H54 (cell line): ENCODE measurements around the gene CCDC195.

ENCODE experiments used
- DNase-seq: peaks from one replicate; pipeline ENCODE4 v3.0.0; 2011; ENCODE audit warnings: low spot score, mixed read lengths; ENCODE audit not compliant: insufficient read length
- FAIRE-seq: peaks from 3 replicates; lab custom pipeline; 2011; peaks lifted over from hg19 to GRCh38; lab: Jason Lieb, UNC
- POLR2A ChIP-seq: IDR thresholded peaks from 2 replicates; pipeline ENCODE4 v1.6.1; 2011; ENCODE audit warnings: low read depth, mild to moderate bottlenecking, low read length

CCDC195 gene

DNA sequence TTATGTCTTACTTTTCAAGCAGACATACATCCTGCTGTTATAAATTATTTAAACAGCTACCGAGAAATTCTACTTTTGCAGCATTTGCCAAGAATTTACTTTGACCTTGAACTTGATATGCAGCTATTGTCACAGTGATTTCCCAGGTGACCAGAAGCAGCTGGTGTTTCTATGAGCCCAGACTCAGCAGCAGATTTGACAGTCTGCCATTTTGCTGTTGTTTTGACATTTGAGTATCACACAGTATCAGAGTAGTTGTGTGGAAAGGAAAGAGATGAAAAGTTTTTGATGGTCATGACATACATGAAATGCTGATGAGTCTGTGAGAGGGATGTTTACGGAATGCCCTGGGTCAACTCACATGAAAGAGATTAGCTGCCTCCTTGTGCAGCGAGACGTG lies 6.6 kb upstream of the CCDC195 start:
- no peak for TF ChIP-seq POLR2A
- FAIRE-seq (no peak), DNase-seq (no peak)

DNA sequence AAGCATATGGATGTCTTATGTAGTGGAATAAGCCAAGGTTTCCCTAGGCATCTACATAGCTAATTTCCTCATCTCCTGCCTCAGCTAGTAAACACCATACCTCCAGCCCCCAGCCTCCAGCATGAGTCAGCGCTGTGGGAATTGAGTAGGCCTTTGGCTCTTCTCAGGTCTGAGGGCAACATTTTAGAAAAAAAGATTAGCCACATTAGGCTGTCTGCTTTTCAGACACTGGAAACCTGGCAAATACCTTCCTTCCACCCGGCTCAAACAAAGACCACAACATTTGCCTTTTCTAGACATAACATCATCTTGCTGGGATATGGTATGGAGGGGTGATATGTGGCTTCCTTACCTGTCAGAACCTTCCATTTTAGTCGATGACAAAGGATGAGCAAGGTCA lies 6.1 kb upstream of the CCDC195 start:
- DNase-seq (no peak), FAIRE-seq (no peak)
- TF ChIP-seq POLR2A = no peak

DNA sequence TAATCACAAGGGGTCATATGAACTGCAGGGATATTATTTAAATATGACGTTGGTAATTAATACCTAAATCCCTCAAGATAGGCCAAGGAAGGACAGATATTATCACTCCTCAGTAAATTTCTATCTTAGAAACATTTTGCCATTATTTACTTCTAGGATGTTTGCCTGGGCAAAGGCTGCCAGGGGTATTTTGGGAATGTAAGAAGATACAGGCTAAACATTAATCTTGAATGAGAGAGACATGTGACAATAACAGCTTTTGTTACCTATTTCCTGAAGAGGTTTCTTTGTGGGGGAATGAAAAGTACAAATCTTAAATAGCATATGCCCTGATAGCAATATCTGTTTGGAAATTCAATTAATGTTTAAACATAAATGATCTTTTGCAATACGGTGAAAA lies 756 bp upstream of the CCDC195 start:
- TF ChIP-seq POLR2A = no peak
- DNase-seq (no peak), FAIRE-seq (no peak)

DNA sequence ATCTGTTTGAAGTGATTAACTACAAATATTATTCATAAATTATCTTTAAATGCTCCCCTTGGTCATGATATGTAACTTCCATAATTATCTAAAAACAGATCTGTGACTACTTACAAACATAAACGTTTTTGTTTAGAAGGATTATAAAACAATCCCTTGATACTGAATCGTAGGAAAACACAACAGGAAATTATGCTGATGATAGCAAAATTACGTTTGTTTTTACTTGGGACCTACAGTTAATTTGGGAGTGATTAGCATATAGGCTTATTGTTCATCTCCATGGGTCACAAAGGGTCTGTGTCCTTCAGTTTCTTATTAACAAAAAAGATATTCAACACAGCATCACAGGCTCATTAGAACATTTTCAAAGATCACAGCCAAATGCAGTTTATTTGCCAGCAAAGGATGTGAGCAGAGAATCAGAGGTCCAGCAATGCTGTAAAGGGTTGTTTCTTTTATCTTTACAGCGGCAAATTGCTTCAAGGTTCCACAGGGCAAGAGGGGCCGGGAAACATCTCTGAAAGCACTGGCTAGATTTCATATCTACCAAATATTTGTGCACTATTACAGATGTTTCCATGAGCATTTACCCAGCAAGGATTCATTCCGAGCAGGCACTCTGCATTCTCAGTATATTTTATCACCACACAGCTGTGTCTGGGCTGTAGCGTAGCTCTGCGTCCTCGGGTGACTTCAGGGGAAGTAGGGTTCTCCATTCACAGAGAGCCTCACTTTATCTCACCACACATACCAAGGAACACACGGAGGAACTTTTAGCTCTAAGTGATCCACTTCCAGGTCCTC lies 4.1 kb downstream of the CCDC195 start:
- DNase-seq = no peak
- no peak for TF ChIP-seq POLR2A

DNA sequence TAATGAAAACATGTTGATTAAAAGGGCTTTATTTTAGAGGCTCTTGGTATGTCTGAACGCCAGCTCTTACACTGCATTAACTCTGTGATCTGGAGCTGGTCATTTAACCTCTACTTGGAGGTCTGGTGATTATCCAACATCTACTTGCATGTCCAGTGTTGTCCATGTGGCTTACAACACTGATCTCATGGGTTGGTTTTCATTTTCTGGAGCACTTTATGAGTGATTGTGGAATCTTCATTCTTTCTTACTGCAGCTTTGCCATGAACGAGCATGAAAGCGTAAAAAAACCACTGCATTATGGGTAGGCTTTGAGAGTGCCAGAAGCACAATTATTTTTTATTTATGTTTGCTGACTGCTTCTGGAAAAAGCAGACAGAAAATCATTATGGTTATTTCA lies 4.8 kb downstream of the CCDC195 start:
- no peak for TF ChIP-seq POLR2A
- no peak for DNase-seq
- no peak for FAIRE-seq

More for the DNA sequence above, 4.1 kb downstream of the CCDC195 start:
- peak; percentile 27 for FAIRE-seq

DNA sequence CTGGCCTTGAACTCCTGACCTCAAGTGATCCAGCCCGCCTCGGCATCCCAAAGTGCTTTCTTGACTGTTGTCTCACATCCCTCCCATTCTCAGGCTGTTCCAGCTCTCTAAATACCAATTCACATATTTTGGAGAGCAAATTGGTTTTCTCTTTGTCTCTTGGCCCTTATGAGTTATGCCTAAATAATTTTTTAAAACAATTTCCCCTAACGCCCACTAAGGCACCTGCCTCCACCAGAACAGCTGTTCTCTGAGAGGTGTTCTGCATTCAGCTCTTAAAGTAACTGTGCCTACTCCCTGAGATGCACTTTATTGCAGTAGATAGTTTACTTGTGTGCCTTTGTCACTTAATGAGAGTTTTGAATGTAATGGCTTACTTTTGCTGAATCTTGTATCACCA lies 6.9 kb downstream of the CCDC195 start:
- no peak for FAIRE-seq
- no peak for DNase-seq
- no peak for TF ChIP-seq POLR2A

DNA sequence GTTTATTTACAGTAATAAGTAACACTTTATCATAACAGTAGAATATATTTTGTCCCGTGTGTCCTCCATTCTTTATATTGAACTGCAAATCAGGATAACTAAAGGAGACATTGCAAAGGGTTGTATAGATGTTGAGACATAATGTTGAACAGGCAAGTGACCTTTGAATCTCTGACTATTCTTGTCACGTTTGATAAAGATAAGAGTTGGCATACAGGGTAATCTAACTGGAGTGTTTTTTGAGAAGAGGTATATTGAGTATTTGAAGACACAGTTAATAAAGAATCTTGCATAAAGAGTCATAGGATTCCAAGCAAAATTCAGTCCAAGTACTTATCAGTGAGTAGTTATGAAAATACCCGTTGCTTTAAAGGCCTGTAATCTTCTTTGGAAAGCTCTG lies 21.7 kb downstream of the CCDC195 start:
- FAIRE-seq (no peak), DNase-seq (no peak)
- TF ChIP-seq POLR2A = no peak

DNA sequence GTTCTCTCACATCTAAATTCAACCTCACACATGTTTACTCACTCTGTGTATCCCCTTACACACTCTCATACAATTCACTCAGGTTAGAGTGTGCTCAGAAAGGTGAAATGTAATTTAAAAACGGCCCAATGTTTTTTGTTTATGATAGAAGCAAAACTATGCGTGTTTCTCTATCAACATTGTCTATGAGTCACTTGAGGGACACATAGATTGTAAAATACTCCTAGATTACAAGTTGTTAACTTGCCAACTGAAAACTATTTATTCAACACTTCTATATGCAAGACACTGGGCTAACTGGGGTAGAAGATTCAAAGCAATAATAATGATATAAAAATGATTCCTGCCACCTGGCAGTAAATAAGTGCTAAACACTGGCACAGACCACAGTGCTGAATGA lies 24.6 kb downstream of the CCDC195 start:
- FAIRE-seq (no peak), DNase-seq (no peak)
- no peak for TF ChIP-seq POLR2A

DNA sequence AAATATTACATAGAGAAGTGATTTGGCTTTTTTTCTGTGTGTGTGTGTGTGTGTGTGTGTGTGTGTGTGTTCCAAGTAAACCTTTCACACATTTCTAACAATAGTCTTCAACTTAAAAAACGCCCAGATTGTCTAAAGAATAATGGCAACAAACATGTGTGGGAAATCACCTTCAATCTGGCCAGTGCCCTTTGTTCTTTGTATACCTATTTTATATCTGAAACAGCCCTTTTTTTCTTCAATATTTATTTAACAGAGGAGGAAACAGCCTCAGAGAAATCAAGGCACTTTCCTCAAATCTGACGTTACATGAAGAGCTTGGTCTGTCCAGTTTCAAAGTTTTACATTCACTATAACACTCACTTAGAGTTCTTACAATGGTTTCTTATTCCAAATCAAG lies 25.3 kb downstream of the CCDC195 start:
- FAIRE-seq (no peak), DNase-seq (no peak)
- TF ChIP-seq POLR2A = no peak

DNA sequence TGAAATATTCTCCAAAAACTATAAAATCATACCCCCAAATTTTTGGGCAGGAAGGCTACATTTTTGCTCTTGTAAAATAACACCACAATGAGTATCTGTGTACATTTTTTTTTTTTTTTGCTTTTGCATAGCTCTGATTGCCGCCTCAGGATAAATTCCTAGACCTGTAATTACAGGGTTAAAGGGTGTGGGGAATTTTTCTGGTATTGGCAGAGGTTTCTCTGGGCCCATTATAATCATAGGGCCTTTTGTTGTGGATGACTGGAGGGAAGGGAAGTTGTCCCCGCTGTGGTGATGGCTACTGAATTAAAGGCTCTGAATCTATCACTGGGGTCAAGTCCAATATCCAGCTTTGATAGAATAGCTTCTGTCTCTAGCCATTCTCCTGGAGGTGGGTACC lies 26.6 kb downstream of the CCDC195 start:
- no peak for TF ChIP-seq POLR2A
- no peak for DNase-seq
- no peak for FAIRE-seq

DNA sequence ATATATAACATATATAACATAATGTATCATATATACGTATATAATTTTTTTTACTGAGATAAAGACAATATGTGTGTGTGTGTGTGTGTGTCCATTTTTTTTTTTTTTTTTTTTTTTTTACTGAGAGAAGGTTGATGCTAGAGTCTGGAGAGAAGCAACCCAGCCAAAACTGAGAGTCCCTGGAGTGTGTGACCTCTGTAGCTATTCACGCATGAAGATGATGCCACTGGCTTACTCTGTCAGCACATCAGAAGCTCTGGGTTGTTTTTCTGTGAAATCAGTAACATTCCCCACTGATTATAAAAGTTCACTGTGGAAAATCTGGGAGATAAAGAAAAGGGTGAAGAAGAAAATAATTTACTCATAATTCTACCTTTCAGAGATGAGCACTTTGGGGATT lies 27.2 kb downstream of the CCDC195 start:
- DNase-seq (no peak), FAIRE-seq (no peak)
- no peak for TF ChIP-seq POLR2A

DNA sequence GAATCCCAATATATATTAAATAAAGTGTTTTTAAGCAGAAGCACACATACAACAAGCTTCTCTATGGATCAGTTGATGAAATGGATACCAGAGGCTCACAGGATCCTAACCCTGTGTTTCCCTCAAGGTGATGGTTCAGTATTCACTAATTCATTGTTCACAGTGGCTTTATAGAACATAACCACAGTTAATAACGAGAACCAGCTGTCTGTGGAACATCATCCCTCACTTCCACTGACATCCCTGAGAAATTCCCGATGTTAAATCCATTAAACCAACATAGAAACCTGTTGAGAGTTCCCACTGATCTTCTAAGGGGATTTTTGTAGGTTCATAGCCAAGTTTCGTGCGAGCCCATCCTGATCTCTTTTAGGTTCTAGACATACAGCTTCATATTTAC lies 29.0 kb downstream of the CCDC195 start:
- no peak for DNase-seq
- no peak for FAIRE-seq
- no peak for TF ChIP-seq POLR2A

DNA sequence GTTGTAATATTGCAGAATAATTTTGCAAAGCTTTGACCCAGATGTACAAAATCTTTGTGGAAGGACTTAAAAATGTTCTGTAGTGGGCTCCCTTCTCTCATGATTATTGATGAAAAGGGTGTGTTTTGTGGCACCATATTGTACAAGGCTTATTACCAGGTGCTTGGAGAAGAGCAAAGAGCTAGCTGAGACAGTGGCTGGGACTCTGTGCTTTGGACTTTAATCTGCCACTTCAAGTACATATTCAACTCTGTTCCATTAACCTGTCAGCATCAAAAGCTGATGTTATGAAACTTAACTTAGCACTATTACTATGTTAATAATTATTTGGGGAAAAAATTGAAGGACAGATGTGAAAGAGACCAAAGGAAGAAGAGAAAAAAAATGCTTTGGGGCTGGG lies 31.0 kb downstream of the CCDC195 start:
- no peak for TF ChIP-seq POLR2A
- FAIRE-seq = no peak
- no peak for DNase-seq

DNA sequence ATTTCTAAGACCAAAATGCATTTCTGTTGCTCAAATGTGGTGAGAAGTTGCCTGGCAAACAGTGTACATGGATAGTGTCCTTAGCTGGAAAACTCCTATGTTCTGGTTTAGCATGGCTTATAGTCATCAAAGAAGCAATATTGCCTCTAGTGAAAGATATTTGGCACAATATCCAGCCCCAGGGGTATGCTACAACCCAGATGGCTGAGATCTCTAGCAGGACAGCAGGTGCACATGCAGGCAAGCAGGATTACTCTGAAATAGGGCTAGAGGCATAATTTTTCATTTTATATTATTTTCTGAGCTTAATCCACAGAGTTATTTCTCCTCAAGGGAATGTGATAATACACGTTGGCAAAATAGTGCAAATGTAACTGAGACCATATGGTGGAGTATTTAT lies 34.0 kb downstream of the CCDC195 start:
- FAIRE-seq = no peak
- DNase-seq = no peak
- no peak for TF ChIP-seq POLR2A

DNA sequence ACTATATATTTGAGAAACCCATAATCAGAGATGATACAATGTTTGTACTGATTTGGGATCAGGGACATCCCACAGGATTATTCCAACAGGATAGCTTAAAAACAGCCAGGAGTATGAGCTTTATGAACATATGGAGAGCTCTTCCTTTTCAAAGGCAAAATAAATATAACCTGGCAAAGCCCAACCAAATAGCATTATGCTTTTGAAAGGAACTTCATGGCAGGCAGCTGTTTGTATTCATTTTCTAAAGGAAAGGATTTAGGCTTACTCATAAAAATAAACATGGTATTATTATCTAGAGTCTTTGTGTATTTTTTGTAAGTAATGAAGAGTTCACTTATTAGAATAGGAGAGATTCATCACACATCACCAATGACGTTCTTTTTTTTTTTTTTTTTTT lies 44.4 kb downstream of the CCDC195 start:
- FAIRE-seq (no peak), DNase-seq (no peak)
- no peak for TF ChIP-seq POLR2A
